Aorta (tissue), 5 donors: ENCODE results near the gene GLS2. TPM values are rescaled to one million over a fixed set of nuclear protein-coding genes. Genes with fewer than 3 reads are reported as not detected.
"Not testable (repeated sequence)": the region's sequence is repeated elsewhere in the genome, so short reads cannot be mapped to it uniquely, and the experiment has no call there.

ENCODE experiments used
- ATAC-seq: fragments of 200-7000 bp; cut with Tn5 transposase; one replicate; pipeline ENCODE4 v1.9.1; 2022; ENCODE audit warnings: moderate library complexity; ENCODE audit not compliant: low FRiP score
- DNase-seq, 2 donors: peaks; one replicate each; pipeline ENCODE4 v3.0.0-alpha.2; 2020
- H3K27ac ChIP-seq, 2 donors: one replicate each; pipeline ENCODE4 v1.5.1; 2013; ENCODE audit warnings: low read length in 2 of 2, mild to moderate bottlenecking in 2 of 2, moderate library complexity in 2 of 2, control low read depth in 1 of 2, inconsistent platforms in 1 of 2, low read depth in 1 of 2
- H3K27me3 ChIP-seq, 2 donors: one replicate each; pipeline ENCODE4 v1.6.1; 2013; ENCODE audit warnings: control low read depth in 1 of 2, low read length in 1 of 2, mild to moderate bottlenecking in 1 of 2, moderate library complexity in 1 of 2; ENCODE audit not compliant: insufficient read depth in 2 of 2, control insufficient read depth in 1 of 2
- H3K36me3 ChIP-seq, 2 donors: one replicate each; pipeline ENCODE4 v1.6.1; 2013; ENCODE audit warnings: control low read depth in 1 of 2, low read length in 1 of 2, mild to moderate bottlenecking in 1 of 2; ENCODE audit not compliant: insufficient read depth in 2 of 2, control insufficient read depth in 1 of 2
- H3K4me1 ChIP-seq, 2 donors: one replicate each; pipeline ENCODE4 v1.6.1; 2013; ENCODE audit warnings: low read length in 2 of 2, control low read depth in 1 of 2, mild to moderate bottlenecking in 1 of 2, moderate library complexity in 1 of 2; ENCODE audit not compliant: insufficient read depth in 2 of 2, control insufficient read depth in 1 of 2
- H3K4me3 ChIP-seq, 2 donors: one replicate each; pipeline ENCODE4 v1.5.1; 2013; ENCODE audit warnings: low read length in 2 of 2, control low read depth in 1 of 2, mild to moderate bottlenecking in 1 of 2
- H3K9me3 ChIP-seq: one replicate; pipeline ENCODE4 v1.6.1; 2013; ENCODE audit warnings: mild to moderate bottlenecking, low read length; ENCODE audit not compliant: control insufficient read depth
- WGBS, 2 donors: extraction: QIAGEN DNeasy Blood & Tissue Kit; methylation state at CpG; one replicate each; pipeline ENCODE4 v1.1.7; 2013; 5-methylcytosine and 5-hydroxymethylcytosine counted together
- intact Hi-C, 2 donors: fragments of 100-400 bp; cut with DNase I; formaldehyde crosslinking; loops; one replicate each; pipeline versions ENCODE4 v1.14.2 to v1.15.0; 2022
- polyA plus RNA-seq, 2 donors: library from polyadenylated mRNA; stranded (reverse); fragments of 200-250 nt; gene quantifications; one replicate each; pipeline ENCODE4 v1.2.3, GENCODE V29; 2013
- total RNA-seq, 2 donors: library from RNA; stranded (reverse); fragmentation: NEBNext Ultra II Directional; extraction: Animal tissue kit (Norgen Biotek cat#: 25700); gene quantifications; one replicate each; pipeline ENCODE4 v1.2.1, GENCODE V29; 2021
- donor health status: healthy with polysubstance abuse.
- donor health status: Bipolar disorder and iron deficiency.
- donor health status: DM: no; HTN: no; CAD: no.
- donor health status: DM: no; HTN: no; CAD: no.
- donor health status: DM: yes; HTN: yes; CAD: no.

GLS2 gene
- total and polyA plus RNA-seq, 4 donors = 0.58 to 1.5 (median 1.2) TPM

- Histone ChIP-seq H3K4me3 (no peak overlapping the region), H3K4me1 (no peaks in the 10 kb centered on the region), H3K36me3 (no peaks in the 10 kb centered on the region), H3K9me3 (no peaks in the 10 kb centered on the region), H3K27me3 (no peaks in the 10 kb centered on the region), H3K27ac (no peak overlapping the region)
- intact Hi-C loops = loop anchor here (10.0 kb wide), 2 partner anchors 97 to 147 kb away; partner anchors contain the start of genes APOF (in 1 of the 2), CNPY2 (in 1 of the 2) and STAT2 (in 1 of the 2)
- 79 to 81% methylated on average over 11 of the region's 11 CpGs for WGBS, 2 donors
- no peak for ATAC-seq
- DNase-seq = no peak
These were observed 26.5 kb downstream of the GLS2 start for GRCh38 chr12:56461235-56462159.

GRCh38 chr12:56457817-56458216 is 30.1 kb downstream of the GLS2 start:
- no peak for ATAC-seq
- no peak for DNase-seq
- intact Hi-C loops = no loop called here
- H3K4me3 ChIP-seq = no peak overlapping the region
- H3K27ac ChIP-seq = no peak overlapping the region
- no peaks in the 10 kb centered on the region for H3K27me3 ChIP-seq
- H3K4me1 ChIP-seq = no peaks in the 10 kb centered on the region
- WGBS, 2 donors = 82 to 87% methylated on average over 4 of the region's 4 CpGs
- no peaks in the 10 kb centered on the region for H3K9me3 ChIP-seq
- no peaks in the 10 kb centered on the region for H3K36me3 ChIP-seq

GRCh38 chr12:56454557-56454956 is 33.4 kb downstream of the GLS2 start, which contains the start of gene MIP:
Gene MIP (minus strand): TSS chr12:56454657. CDS start chr12:56454613, 44 bp downstream.
- intact Hi-C loops = no loop called here
- ATAC-seq = no peak

GRCh38 chr12:56451147-56451546 is 36.8 kb downstream of the GLS2 start:
- Histone ChIP-seq H3K27ac (no peak overlapping the region), H3K27me3 (no peaks in the 10 kb centered on the region), H3K4me1 (no peaks in the 10 kb centered on the region), H3K36me3 (no peaks in the 10 kb centered on the region), H3K9me3 (no peaks in the 10 kb centered on the region), H3K4me3 (no peak overlapping the region)
- intact Hi-C loops = no loop called here
- 68 to 69% methylated on average over 5 of the region's 5 CpGs for WGBS, 2 donors
- DNase-seq = no peak
- ATAC-seq = no peak

More at GRCh38 chr12:56454557-56454956, 33.4 kb downstream of the GLS2 start, which contains the start of gene MIP:
- Histone ChIP-seq H3K27me3 (no peaks in the 10 kb centered on the region), H3K9me3 (no peaks in the 10 kb centered on the region), H3K4me3 (no peak within 1 kb of the TSS), H3K4me1 (no peaks in the 10 kb centered on the region), H3K36me3 (no peaks in the 10 kb centered on the region), H3K27ac (no peak within 1 kb of the TSS)
- WGBS, 2 donors = 82 to 87% methylated on average over 5 of the region's 5 CpGs
- no peak for DNase-seq

GRCh38 chr12:56450241-56450640 is 37.7 kb downstream of the GLS2 start:
- H3K36me3 ChIP-seq = no peaks in the 10 kb centered on the region
- no peak for ATAC-seq
- H3K27me3 ChIP-seq = no peaks in the 10 kb centered on the region
- no peak for DNase-seq
- WGBS, 2 donors = 80 to 84% methylated on average over 3 of the region's 3 CpGs
- intact Hi-C loops = no loop called here
- no peak overlapping the region for H3K27ac ChIP-seq
- no peaks in the 10 kb centered on the region for H3K4me1 ChIP-seq
- H3K4me3 ChIP-seq = no peak overlapping the region
- no peaks in the 10 kb centered on the region for H3K9me3 ChIP-seq

- intact Hi-C loops = no loop called here
- WGBS, 2 donors = 39 to 44% methylated on average over 5 of the region's 5 CpGs
- peak overlapping the region; percentile 72 to 77 for H3K27ac ChIP-seq
- no peaks in the 10 kb centered on the region for H3K4me1 ChIP-seq
- no peaks in the 10 kb centered on the region for H3K27me3 ChIP-seq
- no peaks in the 10 kb centered on the region for H3K9me3 ChIP-seq
- H3K4me3 ChIP-seq = peak overlapping the region; percentile 39 to 83
- no peak for DNase-seq
- no peaks in the 10 kb centered on the region for H3K36me3 ChIP-seq
- ATAC-seq = no peak
These were observed 38.4 kb downstream of the GLS2 start for GRCh38 chr12:56449622-56449984.

GRCh38 chr12:56448860-56449621 is 38.9 kb downstream of the GLS2 start, which contains the start of gene TIMELESS:
Gene TIMELESS (minus strand): TSS chr12:56449426. CDS start chr12:56434170, 15,256 bp downstream.
- Histone ChIP-seq H3K27ac (peak within 1 kb of the TSS; percentile 72 to 77), H3K4me3 (peak within 1 kb of the TSS; percentile 82 to 83), H3K27me3 (no peaks in the 10 kb centered on the region), H3K9me3 (no peaks in the 10 kb centered on the region), H3K36me3 (no peaks in the 10 kb centered on the region), H3K4me1 (no peaks in the 10 kb centered on the region)
- 0% methylated on average over 57 to 58 of the region's 58 CpGs for WGBS, 2 donors
- peak; percentile 98 for ATAC-seq
- peak; percentile 94 to 96 for DNase-seq
- intact Hi-C loops = no loop called here

GRCh38 chr12:56443208-56443607 is 44.8 kb downstream of the GLS2 start:
- H3K4me1 ChIP-seq, intact Hi-C loops, H3K27me3 ChIP-seq, H3K36me3 ChIP-seq, DNase-seq, ATAC-seq, H3K9me3 ChIP-seq, H3K27ac ChIP-seq, H3K4me3 ChIP-seq: not testable (repeated sequence)
- WGBS, 2 donors = 39 to 49% methylated on average over 2 of the region's 2 CpGs
